Superior temporal gyrus (tissue), 1 donor: ENCODE data around the gene SLC25A25.
A peak's percentile ranks its signal among the peaks of the same experiment; 100 is the strongest.
"Not testable (repeated sequence)": the region's sequence is repeated elsewhere in the genome, so short reads cannot be mapped to it uniquely, and the experiment has no call there.

ENCODE experiments used
- DNase-seq: peaks from one replicate; pipeline ENCODE4 v3.0.0-alpha.2; 2016; ENCODE audit errors: extremely low spot score

SLC25A25 gene

DNA sequence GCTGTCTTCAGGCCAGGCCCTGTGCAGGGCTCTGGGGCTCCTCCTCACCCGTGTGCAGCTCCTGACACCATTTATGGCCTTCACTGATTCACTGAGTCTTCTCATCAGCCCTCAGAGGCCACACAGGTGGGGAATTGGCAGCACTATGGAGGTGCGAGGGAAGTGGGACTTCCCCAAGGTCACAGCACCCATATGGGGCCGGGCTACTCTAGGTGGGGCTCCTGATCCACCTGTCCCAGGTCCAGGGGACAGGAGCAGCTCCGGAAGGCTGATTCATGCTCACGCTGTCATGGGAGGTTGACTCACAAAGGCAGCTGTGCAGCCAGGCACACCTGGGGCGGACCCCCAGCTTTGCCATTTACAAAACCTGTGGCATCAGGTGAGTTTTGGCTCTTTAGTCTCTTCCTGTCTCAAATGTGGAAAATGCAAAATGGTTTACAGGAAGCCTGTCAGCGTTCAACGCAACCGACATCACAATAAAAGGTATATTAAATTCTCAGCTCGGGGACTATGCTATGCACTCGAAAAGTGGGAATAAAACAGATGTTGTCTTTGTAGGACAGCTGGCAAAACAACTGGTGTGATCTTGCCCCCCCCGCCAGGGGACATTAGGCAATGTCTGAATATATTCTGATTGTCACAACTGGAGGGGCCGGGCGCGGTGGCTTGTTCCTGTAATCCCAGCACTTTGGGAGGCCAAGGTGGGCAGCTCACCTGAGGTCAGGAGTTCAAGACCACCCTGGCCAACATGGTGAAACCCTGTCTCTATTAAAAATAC is 15.9 kb upstream of the SLC25A25 start:
- DNase-seq, result no peak

DNA sequence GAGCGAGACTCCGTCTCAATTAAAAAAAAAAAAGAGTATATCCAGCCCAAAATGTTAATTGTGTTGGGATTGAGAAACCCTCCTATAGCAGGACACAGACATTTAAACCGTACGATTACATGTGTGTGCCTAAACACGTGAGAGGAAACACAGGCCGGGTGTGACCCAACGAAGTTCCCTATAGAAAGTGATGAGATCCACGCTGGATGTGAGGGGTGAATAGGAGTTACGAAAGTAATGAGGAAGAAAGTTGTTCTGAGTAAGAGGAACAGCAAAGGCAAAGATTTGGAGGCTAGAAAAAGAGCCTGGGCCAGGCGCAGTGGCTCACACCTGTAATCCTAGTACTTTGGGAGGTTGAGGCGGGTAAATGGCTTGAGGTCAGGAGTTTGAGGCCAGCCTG is 14.5 kb upstream of the SLC25A25 start:
- DNase-seq, result peak; percentile 18

DNA sequence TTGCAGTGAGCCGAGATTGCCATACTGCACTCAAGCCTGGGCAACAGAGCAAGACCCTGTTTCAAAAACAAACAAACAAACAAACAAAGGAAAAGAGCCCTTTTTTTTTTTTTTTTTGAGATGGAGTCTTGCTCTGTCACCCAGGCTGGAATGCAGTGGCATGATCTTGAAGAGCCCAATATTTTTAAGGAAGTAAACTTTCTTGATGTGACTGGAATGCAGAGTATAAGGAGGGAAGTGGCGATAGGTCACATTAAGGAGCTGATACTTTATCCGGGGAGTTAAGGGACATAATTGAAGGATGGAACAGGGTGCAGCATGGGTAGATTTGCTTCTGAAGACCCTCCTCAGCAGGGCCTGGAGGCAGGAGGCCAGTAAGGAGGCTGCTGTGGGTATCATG is 13.9 kb upstream of the SLC25A25 start:
- DNase-seq, result no peak

DNA sequence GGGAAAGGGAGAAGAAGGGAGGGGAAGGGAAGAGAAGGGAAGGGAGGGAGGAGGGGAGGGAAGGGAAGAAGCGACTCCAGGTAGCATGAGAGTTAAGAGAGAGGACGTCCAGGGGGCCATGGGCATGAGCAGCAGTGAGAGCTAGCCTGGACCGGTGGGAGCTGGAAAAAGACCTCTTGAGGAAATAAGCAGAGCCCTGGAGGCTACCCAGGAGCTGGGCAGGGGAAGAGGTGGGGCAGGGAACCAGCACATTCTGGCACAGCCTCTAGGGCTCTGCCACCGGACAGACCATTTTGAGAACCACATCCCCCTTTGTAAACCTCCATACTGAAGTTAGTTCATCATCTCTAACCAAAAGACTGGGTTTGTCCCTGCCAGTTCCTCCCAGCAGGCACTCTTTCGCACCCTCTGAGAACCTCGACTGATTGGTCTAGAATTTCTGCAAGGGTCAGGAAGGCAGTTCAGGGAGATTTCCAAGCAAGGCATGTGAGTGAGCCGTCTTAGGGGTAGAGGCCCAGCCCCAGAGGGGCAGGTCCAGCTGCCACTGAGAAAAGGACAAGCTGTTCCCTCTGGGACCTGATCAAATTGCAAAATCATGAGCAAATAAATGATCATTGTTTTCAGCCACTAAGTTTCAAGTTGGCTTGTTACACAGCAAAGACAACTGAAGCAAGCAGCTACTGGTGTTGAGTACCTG is 12.5 kb upstream of the SLC25A25 start:
- peak; percentile 27 for DNase-seq

DNA sequence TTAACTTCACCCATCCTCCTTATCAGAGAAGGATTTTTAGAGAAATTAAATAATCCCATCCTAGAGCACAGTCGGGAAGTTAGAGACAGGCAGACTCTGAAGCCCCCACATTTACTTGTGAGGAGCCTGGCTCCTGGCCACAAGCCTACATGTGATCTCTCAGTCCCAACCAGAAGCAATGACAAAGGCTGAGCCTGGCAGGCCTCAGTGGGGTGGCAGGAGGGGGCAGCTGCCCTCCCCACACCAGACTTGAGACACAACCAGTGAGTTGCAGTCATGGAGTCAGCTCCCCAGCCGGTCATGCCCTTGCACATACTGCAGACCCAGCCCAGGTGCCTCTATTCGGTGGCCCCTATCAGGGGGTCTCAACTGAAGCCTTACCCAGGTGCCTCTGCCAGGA is 11.9 kb upstream of the SLC25A25 start:
- no peak for DNase-seq

DNA sequence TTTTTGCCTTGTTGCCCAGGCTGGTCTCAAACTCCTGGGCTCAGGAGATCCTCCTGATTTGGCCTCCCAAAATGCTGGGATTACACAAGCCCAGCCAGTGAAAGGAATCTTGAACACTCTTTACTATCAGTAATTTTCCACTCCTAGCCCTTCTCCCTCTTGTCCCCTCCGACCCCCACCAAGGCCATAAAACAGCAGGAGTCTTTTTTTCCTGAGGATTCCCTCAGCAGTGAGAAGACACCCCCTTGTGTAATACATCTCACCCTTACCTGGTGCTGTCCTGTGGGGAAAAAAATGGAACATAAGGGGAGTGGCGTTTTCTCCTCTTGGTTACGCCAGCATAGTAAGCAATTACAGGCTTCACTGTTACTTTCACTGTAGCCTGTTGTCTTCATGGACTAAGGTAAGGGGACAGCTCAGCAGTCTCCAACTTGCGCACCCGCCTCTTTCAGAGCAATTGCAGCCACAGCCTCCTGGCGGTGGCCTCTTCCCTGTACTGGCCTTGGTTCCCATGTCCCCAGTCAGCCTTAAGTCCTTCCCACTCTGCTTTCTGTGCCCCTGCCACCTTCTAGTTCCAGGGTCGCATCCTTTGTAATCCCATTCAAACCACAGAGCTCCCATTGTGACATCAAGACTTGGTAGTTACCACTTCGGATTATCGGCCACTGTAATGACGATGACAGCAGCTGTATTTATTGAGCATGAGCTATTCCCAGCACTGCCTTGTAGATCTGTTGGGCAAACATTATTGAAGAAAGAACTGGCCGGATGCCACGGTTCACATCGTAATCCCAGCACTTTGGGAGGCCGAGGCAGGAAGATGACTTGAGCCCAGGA is 10.9 kb upstream of the SLC25A25 start:
- DNase-seq, result no peak

DNA sequence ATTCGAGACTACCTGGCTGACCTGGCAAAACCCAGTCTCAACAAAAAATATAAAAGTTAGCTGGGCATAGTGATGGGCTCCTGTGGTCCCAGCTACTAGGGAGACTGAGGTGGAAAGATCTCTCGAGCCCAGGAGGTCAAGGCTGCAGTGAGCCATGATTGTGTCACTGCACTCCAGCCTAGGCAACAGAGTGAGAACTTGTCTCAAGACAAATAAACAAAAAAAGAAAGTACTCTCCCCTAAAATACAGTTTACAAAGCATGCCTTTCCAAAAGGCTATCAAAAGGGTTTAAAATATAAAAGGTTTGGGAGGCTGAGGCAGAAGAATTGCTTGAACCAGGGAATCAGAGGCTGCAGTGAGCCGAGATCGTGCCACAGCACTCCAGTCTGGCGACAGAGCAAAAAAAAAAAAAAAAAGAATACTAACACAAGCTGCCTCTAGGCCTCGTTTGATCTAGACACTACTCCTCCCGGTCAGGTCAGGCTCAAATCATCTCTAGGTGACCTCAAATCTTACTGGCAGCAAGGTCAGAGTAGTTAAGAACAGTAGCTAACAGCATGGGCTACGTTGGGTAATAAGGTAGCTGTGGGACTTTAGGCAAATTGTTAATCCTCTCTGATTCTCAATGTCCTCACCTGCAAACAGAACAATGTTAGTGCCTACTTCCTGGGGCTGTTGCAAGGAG is 10.2 kb upstream of the SLC25A25 start:
- no peak for DNase-seq

DNA sequence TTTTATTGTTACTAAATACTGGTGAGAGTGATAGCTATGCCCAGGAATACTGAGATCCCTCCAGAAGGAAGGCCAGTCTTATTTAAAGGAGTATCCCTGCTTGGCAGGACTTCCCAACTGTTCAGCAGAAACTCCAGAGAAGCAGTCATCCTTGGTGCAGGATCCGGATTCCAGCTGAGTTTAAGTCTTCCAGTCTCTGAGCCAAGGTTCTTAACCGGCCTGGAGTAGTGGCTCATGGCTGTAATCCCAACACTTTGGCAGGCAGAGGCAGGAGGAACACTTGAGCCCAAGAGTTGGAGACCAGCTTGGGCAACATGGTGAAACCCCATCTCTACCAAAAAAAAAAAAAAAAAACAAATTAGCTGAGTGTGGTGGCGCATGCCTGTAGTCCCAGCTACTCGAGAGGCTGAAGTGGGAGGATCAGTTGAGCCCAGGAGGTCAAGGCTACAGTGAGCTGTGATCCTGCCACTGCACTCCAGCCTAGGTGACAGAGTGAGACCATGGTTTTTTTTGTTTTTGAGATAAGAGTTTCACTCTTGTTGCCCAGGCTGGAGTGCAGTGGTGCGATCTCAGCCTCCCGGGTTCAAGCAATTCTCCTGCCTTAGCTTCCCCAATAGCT is 8.6 kb upstream of the SLC25A25 start:
- DNase-seq, result no peak

DNA sequence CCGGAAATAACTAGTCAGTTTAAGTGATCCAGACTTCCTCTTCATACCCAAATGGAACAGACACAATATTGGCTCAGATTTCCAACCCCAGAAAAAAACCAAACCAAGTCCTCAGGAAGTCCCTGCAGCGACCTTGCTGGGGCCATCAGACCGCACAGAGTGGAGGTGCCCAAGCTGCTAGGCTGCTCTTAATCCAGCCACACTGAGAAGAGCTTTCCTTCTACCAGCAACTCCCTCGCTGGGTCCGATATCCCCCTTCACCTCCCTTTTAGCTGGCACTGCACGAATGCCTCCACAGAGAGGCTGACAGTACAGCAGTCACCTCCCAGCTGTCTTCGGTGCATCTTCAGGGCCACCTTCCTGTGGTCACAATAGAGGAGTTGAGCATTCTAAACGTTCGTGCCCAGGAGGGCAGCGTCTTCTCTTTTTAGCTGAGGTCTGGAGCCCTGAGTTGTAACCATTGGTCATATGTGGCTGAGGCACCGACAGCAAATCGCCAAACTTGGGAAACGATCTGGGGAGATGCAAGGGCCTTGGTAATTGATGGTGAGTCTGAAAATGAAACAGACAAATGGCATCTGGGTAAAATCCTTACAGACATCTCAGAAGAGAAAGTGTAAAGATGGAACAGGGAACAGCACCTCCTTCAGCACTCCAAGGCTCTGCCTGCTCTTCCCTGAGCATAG is 6.6 kb upstream of the SLC25A25 start:
- no peak for DNase-seq

DNA sequence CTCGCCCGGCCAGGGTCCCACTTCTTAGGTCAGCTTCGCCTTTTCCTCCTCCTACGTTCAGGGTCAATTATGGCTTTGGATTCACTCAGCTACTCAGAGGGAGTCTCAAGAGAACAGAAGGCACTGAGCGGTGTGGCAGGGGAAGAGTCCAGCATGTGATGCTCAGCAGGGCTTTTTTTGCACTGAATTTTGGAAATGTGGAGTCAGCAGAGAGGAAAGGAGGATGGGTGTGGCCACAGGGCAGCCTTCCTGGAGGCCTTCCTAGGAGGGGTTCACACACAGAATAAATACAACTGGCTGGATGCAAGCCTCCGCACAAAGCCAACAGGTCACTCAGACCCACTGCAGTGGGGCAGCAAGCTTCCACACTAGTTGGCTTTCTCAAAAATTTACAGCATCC is 5.8 kb upstream of the SLC25A25 start:
- DNase-seq, result no peak

DNA sequence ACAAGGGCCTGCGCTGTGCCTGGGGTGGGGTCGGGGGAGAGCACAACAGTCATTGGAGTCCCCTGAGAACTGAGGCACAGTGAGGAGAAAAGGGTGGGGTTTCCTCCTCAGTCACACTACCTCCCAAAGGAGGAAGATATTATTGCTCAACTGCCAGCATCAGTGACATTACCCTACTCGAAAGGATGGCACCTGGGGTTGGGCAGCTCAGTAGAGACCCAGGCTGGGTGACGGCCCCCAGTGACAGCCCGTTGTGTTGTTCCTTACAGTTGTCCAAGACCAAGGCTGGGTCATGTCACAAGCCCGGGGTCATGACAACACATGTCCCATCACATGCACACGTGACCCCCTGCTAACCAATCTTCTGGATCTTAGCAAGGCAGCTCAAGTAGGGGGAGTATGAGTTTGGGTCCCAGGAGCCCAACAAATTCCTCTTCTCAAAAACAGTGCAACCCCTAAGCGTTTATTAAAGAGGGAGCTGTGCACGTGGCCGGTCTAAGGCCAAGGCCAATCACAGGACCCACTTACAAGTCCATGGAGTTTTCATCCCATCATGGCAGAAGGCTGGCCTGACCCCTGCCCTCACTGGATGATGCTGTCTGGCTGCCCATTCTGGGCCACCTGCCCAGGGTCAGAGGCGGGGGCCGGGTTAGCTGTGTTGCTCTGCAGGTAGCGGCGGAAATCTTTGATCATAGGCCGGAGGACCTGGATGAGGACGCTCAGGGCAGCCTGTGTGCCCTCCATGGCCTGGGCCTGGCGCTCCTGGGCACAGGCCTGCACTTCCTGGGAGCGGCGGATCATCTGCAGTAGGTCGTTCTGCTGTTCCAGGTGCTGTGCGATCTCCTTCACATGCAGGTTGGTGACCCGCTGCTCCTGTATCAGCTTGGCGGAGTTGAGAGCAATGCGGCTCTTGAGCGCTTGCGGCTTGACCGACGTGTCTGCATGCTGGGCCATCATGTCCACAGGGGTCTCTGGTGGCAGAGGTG is 4.9 kb upstream of the SLC25A25 start:
- no peak for DNase-seq

DNA sequence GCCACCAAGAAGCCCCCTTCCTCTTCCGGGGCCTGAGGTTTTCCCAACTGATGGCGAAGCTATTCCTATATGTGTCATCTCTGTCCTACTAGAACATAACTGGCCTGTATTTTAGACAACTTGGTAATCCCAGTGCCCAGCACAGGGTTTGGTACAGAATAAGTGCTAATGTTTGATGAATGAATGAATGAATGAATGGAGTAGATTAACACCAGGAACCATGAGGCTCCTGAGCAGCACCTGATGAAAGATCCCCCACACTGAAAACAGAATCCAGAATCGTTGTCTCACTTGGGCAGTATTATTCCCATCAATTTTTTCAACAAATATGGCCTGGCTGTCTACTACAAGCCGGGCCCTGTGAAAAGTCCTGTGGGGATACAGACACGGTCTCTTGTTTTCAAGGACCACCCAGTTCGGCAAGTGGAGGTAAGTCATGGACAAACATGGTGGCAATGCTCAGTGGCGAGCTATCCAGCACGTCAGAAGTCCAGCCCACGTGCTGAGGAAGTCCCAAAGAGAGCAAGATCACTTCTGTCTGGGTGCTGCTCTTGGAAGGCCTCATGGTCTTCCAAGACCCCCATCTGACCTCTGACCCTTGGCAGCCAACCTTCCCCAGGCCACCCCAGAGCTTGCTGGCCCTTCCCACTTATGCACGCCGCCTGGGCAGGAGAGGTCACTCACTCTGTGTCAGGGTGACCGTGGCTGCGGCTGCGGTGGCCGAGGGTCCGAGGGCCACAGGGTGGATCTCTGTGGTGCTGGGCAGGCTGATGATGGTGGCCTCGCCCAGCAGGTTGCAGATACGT is 1.9 kb upstream of the SLC25A25 start:
- no peak for DNase-seq

DNA sequence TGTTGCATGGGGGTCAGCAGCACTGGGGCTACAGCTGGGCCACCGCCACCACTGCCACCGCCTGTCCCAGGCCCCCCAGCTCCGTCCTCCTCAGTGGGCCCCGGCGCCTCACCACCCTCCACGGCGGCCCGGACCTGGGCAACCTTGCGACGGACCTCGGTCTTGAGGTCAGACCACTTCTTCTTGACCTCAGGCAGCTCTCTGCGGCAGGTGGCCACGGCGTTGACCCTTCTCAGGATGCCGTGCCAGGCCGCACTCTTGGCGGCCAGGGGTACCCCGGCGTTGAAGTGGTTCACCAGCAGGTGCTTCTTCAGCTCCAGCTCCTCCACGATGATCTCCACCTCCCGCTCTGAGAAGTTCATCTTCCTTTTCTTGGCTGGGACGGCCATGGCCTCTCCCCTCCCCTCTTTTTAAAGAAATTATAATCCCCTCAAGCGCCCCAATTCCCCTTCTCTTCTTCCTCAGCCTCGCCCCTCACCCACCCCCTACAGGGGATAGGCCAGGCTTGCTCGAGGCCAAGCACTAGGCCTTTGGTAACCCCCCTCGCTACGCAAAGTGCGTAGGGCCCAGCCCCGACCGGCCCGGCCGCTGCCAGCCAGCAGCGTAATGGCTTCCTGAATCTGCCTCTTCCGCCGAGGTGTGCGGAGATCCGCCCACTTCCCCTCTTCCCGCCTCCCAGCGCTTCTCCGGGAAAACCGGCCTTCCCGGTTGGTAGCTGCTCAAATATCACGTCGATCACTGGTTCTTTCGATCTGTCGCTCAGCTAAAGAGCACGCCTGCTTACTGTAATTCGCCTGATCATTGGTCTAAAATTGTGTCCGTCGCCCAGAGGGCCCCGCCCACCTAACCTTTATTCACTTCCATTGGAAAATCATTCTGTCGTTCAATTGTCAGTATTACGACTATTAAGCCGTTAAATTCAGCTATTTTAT is 1.1 kb upstream of the SLC25A25 start, which contains the start of gene NAIF1:
Gene NAIF1, minus strand, starts transcription at position 608 of the 932 bp plus-strand sequence. Its CDS starts 219 bp downstream, at position 389.
- peak; percentile 100 for DNase-seq

DNA sequence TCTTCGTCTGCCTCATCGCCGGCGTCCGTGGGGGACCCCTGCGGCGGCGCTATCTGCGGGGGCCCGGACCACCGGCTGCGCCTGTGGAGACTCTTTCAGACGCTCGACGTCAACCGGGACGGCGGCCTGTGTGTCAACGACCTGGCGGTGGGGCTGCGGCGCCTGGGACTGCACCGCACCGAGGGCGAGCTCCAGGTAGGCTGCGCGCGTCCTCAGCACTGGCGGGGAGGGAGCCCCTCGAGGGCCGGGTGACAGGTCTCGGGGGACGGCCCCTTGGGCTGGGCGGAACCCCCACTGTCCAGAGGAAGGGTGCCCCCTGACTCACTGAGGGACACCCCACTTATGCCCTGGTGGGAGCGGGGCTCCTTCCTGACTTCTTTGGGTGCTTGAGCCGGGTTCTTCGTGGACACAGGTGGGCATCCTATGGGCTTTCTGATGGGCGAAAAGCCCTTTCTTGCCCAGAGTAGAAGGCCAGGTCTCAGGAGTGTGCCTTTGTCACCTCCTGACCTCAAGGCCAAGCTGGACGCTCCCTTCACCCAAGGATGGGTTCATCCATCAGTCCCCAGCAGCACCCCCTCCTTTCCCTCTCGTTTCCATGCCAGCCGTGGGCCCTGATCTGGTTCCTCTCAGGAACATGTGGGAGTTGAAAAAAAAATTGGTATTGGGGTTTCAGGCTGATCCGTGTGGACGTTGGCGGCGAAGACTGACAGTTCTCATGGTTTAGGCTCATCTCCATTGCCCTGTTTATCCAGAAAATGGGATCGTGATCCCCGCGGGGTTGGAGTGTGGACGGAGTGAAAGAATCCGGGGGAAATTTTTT is 564 bp downstream of the SLC25A25 start:
- peak; percentile 28 for DNase-seq

DNA sequence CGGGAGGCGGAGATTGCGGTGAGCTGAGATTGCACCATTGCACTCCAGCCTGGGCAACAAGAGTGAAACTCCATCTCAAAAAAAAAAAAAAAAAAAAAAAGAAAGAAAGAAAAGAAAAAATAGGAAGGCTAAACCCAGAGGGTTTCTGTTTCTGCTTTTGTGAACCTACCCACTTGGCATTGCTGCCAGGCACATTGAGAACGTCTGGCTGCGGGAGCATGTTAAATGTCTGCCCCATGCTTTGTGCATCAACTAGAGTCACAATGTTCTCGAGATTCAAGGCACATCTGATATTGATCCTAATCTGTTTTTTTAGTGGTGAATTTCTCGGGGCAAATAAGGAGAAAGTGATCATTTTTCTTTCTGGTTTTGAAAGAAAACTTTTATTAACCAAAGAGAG is 2.8 kb downstream of the SLC25A25 start:
- peak; percentile 38 for DNase-seq

DNA sequence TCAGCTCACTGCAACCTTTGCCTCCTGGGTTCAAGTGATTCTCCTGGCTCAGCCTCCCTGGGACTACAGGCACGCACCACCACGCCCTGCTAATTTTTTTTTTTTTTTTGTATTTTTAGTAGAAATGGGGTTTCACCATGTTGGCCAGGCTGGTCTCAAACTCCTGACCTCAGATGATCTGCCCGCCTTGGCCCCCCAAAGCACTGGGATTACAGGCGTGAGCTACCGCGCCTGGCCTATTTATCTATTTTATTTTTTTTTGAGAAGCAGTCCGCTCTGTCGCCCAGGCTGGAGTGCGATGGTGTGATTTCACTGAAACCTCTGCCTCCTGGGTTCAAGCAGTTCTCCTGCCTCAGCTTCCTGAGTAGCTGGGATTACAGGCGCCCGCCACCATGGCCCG is 3.4 kb downstream of the SLC25A25 start:
- DNase-seq, result not testable (repeated sequence)
